ENCODE measurements around the gene NXPH4. TPM values are rescaled to one million over a fixed set of nuclear protein-coding genes. Genes with fewer than 3 reads are reported as not detected.

Gene NXPH4
- total RNA-seq, 6 donors from 2014 or later: 0.20 to 0.94 (median 0.22) TPM; not detected in 3

DNA sequence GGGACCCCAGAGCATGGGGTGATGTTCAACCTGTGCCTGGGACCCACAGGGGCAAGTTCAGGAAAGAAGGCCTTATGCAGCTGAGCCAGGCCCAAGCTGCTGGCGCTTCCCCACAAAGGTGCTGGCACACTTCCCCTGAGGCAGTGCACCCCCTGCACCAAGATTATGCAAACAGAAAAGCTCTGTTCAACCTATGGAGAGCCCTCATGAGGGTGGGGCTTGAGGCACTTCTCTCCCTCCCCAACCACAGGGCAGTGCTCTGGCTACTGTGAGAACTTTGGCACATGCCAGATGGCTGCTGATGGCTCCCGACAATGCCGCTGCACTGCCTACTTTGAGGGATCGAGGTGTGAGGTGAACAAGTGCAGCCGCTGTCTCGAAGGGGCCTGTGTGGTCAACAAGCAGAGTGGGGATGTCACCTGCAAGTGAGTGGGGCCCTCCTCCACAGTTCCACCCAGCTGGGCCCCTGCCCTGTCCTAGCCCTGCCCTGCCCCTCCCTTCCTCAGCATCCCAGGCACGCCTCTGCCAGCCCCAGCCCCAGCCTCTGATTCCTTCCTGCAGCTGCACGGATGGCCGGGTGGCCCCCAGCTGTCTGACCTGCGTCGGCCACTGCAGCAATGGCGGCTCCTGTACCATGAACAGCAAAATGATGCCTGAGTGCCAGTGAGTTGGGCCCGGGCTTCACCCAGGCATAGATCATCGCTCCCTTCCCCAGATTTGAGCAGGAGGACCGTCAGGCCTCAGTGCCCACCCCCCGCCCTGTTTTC is 5.5 kb upstream of the NXPH4 start:
- DNase-seq: peak in 1 of 2 donors; percentile 72
- ATAC-seq (ENCODE audit: low FRiP score in 2 of 2): no peak
- TF ChIP-seq, protein P1, sequence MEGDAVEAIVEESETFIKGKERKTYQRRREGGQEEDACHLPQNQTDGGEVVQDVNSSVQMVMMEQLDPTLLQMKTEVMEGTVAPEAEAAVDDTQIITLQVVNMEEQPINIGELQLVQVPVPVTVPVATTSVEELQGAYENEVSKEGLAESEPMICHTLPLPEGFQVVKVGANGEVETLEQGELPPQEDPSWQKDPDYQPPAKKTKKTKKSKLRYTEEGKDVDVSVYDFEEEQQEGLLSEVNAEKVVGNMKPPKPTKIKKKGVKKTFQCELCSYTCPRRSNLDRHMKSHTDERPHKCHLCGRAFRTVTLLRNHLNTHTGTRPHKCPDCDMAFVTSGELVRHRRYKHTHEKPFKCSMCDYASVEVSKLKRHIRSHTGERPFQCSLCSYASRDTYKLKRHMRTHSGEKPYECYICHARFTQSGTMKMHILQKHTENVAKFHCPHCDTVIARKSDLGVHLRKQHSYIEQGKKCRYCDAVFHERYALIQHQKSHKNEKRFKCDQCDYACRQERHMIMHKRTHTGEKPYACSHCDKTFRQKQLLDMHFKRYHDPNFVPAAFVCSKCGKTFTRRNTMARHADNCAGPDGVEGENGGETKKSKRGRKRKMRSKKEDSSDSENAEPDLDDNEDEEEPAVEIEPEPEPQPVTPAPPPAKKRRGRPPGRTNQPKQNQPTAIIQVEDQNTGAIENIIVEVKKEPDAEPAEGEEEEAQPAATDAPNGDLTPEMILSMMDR (IDR thresholded peaks at IDR 0.05): no peak
- no peak for TF ChIP-seq POLR2A (IDR thresholded peaks at IDR 0.05)
- WGBS, 2 donors: 84 to 87% methylated on average over 13 to 16 of the region's 16 CpGs
- no peak overlapping the region for H3K4me3 ChIP-seq
- peaks cover 0 to 53% (median 26%) of the 10 kb centered on the region in 4 donors for H3K36me3 ChIP-seq
- H3K27me3 ChIP-seq: peaks cover 0 to 15% (median 8%) of the 10 kb centered on the region in 4 donors
- H3K27ac ChIP-seq: no peak overlapping the region
- no peaks in the 10 kb centered on the region for H3K9me3 ChIP-seq
- H3K4me1 ChIP-seq: peaks cover 16 to 36% (median 19%) of the 10 kb centered on the region in 4 donors

GRCh38 chr12:57211791-57212700 is 4.5 kb upstream of the NXPH4 start:
- 86 to 91% methylated on average over 12 to 25 of the region's 27 CpGs for WGBS, 2 donors
- no peak overlapping the region for H3K27ac ChIP-seq
- no peak overlapping the region for H3K4me3 ChIP-seq
- H3K9me3 ChIP-seq: no peaks in the 10 kb centered on the region
- DNase-seq (peak in 1 of 2 donors; percentile 70), ATAC-seq (ENCODE audit: low FRiP score in 2 of 2) (no peak)
- TF ChIP-seq POLR2A (IDR thresholded peaks at IDR 0.05) (no peak), EP300 (IDR thresholded peaks at IDR 0.05) (no peak), POLR2AphosphoS5 (IDR thresholded peaks at IDR 0.05) (no peak)
- TF ChIP-seq, protein P1 (IDR thresholded peaks at IDR 0.05): no peak
- peaks cover under 1 to 22% (median 15%) of the 10 kb centered on the region in 4 donors for H3K27me3 ChIP-seq
- H3K4me1 ChIP-seq: peaks cover 24 to 45% (median 26%) of the 10 kb centered on the region in 4 donors
- peaks cover 0 to 45% (median 20%) of the 10 kb centered on the region in 4 donors for H3K36me3 ChIP-seq

GRCh38 chr12:57212701-57213057 is 3.9 kb upstream of the NXPH4 start:
- peaks cover 0 to 42% (median 18%) of the 10 kb centered on the region in 4 donors for H3K36me3 ChIP-seq
- WGBS, 2 donors: 73 to 85% methylated on average over 7 of the region's 7 CpGs
- H3K27me3 ChIP-seq: peaks cover 2 to 28% (median 18%) of the 10 kb centered on the region in 4 donors
- no peak for TF ChIP-seq EP300 (IDR thresholded peaks at IDR 0.05)
- TF ChIP-seq POLR2A (IDR thresholded peaks at IDR 0.05): no peak
- TF ChIP-seq, protein P1 (IDR thresholded peaks at IDR 0.05): no peak
- TF ChIP-seq POLR2AphosphoS5 (IDR thresholded peaks at IDR 0.05): no peak
- H3K4me3 ChIP-seq: no peak overlapping the region
- no peaks in the 10 kb centered on the region for H3K9me3 ChIP-seq
- peak in 1 of 2 donors; percentile 14 for DNase-seq
- peaks cover 30 to 52% (median 33%) of the 10 kb centered on the region in 4 donors for H3K4me1 ChIP-seq
- no peak for ATAC-seq (ENCODE audit: low FRiP score in 2 of 2)
- no peak overlapping the region for H3K27ac ChIP-seq

DNA sequence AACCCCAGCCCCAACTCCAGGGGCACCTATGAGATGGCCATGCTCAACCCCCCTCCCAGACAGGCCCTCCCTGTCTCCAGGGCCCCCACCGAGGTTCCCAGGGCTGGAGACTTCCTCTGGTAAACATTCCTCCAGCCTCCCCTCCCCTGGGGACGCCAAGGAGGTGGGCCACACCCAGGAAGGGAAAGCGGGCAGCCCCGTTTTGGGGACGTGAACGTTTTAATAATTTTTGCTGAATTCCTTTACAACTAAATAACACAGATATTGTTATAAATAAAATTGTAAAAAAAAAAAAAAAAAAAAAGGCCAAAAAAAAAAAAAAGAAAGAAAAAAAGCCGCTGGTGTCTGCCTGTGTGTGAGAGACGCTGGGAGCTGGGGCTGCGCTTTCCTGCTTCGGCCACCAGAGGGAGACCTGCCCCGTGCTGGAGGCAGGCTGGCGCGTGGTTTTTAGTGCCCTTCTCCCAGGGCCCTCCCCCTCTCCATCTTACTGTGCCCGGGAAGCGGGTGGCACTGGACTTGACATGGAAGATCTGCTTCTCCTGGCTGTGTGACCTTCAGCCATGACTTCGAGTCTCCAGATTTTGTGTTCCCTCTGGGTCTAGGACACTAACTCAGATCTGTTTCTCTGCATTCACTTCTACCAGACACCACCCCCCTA is 3.4 kb upstream of the NXPH4 start:
- Histone ChIP-seq H3K4me1 (peaks cover 31 to 53% (median 33%) of the 10 kb centered on the region in 4 donors), H3K27ac (no peak overlapping the region), H3K36me3 (peaks cover 0 to 37% (median 16%) of the 10 kb centered on the region in 4 donors), H3K9me3 (no peaks in the 10 kb centered on the region), H3K27me3 (peaks cover 2 to 33% (median 22%) of the 10 kb centered on the region in 4 donors), H3K4me3 (no peak overlapping the region)
- DNase-seq (peak; percentile 91 to 92), ATAC-seq (ENCODE audit: low FRiP score in 2 of 2) (peak; percentile 85 to 89)
- TF ChIP-seq EP300 (IDR thresholded peaks at IDR 0.05): no peak
- TF ChIP-seq, protein P1 (IDR thresholded peaks at IDR 0.05): peak; percentile 84 to 97 (median 90)
- WGBS, 2 donors: 4 to 5% methylated on average over 16 of the region's 16 CpGs
